ENCODE results near the gene FBLN7. TPM values are rescaled to one million over a fixed set of nuclear protein-coding genes. Genes with fewer than 3 reads are reported as not detected.

The FBLN7 gene
- total RNA-seq, 1 donor from 2014 or later: 2.4 TPM

Other genes starting within 250 kb of the FBLN7 start
- 25.1 to 27.3 TPM (median 27.1 TPM) in 3 replicates for gene MERTK, start 239.8 kb upstream of the FBLN7 start, total RNA-seq
- gene TMEM87B, start 83.1 kb upstream of the FBLN7 start, total RNA-seq: 19.4 to 22.8 TPM (median 20.0 TPM) in 3 replicates
- 18.7 to 20.7 TPM (median 20.2 TPM) in 3 replicates for gene ZC3H8, start 116.7 kb downstream of the FBLN7 start, total RNA-seq
- 12.1 to 16.2 TPM (median 15.8 TPM) in 3 replicates for gene ZC3H6, start 137.2 kb downstream of the FBLN7 start, total RNA-seq